Muscle of arm (tissue), 12 donors: Measurements from ENCODE around the gene GPC6. TPM values are rescaled to one million over a fixed set of nuclear protein-coding genes. Genes with fewer than 3 reads are reported as not detected.

Source experiments
- DNase-seq: peaks from one replicate; pipeline ENCODE4 v3.0.0-alpha.2; 2013
- polyA plus RNA-seq, 12 donors: library from polyadenylated mRNA; unstranded; fragments of 120-200 nt; gene quantifications; one replicate each; pipeline ENCODE4 v1.2.1, GENCODE V29; 2013; ENCODE audit not compliant: insufficient read length in 12 of 12

Gene GPC6
- polyA plus RNA-seq, 12 donors, result 11.5 to 24.7 (median 15.3) TPM; not detected in 1

GRCh38 chr13:94160875-94161274 is 934.3 kb downstream of the GPC6 start:
- DNase-seq, result no peak

GRCh38 chr13:94162289-94162688 is 935.7 kb downstream of the GPC6 start:
- no peak for DNase-seq

- DNase-seq, result no peak
Measured at GRCh38 chr13:94163535-94163934, 936.9 kb downstream of the GPC6 start.

- no peak for DNase-seq
Measured at GRCh38 chr13:94168783-94169453, 942.3 kb downstream of the GPC6 start.

- DNase-seq, result peak; percentile 41
Measured at GRCh38 chr13:94169454-94170144, 943.0 kb downstream of the GPC6 start.

- DNase-seq, result no peak
Measured at GRCh38 chr13:94170145-94170571, 943.6 kb downstream of the GPC6 start.

- DNase-seq, result no peak
Measured at GRCh38 chr13:94172416-94172815, 945.8 kb downstream of the GPC6 start.

GRCh38 chr13:94173312-94173854 is 946.8 kb downstream of the GPC6 start:
- no peak for DNase-seq

GRCh38 chr13:94174009-94174408 is 947.4 kb downstream of the GPC6 start:
- no peak for DNase-seq

- DNase-seq, result no peak
Measured at GRCh38 chr13:94175076-94175475, 948.5 kb downstream of the GPC6 start.

GRCh38 chr13:94176561-94176960 is 950.0 kb downstream of the GPC6 start:
- DNase-seq, result no peak

- DNase-seq, result no peak
Measured at GRCh38 chr13:94177041-94177440, 950.4 kb downstream of the GPC6 start.

GRCh38 chr13:94178625-94179244 is 952.1 kb downstream of the GPC6 start:
- no peak for DNase-seq

- no peak for DNase-seq
Measured at GRCh38 chr13:94181461-94182107, 955.0 kb downstream of the GPC6 start.

- DNase-seq, result no peak
Measured at GRCh38 chr13:94182185-94182761, 955.7 kb downstream of the GPC6 start.

- no peak for DNase-seq
Measured at GRCh38 chr13:94186470-94186869, 959.9 kb downstream of the GPC6 start.

- DNase-seq, result no peak
Measured at GRCh38 chr13:94188201-94188854, 961.7 kb downstream of the GPC6 start.

- no peak for DNase-seq
Measured at GRCh38 chr13:94192431-94192975, 965.9 kb downstream of the GPC6 start.

- no peak for DNase-seq
Measured at GRCh38 chr13:94195715-94196114, 969.1 kb downstream of the GPC6 start.

- DNase-seq, result no peak
Measured at GRCh38 chr13:94196413-94196812, 969.8 kb downstream of the GPC6 start.

GRCh38 chr13:94198681-94199080 is 972.1 kb downstream of the GPC6 start:
- DNase-seq, result no peak
